Testis (tissue), 3 donors: ENCODE results near the gene RBM33. TPM values are rescaled to one million over a fixed set of nuclear protein-coding genes. Genes with fewer than 3 reads are reported as not detected.
"Not testable (repeated sequence)": the region's sequence is repeated elsewhere in the genome, so short reads cannot be mapped to it uniquely, and the experiment has no call there.

Source experiments
- DNase-seq: peaks from one replicate; pipeline ENCODE4 v3.0.0-alpha.2; 2019
- H3K27ac ChIP-seq, 2 donors: fragments of 200-600 bp; sonication (generic); one replicate each; pipeline ENCODE4 v1.5.1; 2019
- H3K27me3 ChIP-seq: fragments of 200-600 bp; sonication (generic); one replicate; pipeline ENCODE4 v1.5.1; 2019
- H3K36me3 ChIP-seq: fragments of 200-600 bp; sonication (generic); one replicate; pipeline ENCODE4 v1.5.1; 2017; ENCODE audit warnings: low read depth; ENCODE audit errors: missing control alignments
- H3K4me1 ChIP-seq: fragments of 200-600 bp; sonication (generic); one replicate; pipeline ENCODE4 v1.5.1; 2019
- H3K4me3 ChIP-seq, 2 donors: fragments of 200-600 bp; sonication (generic); one replicate each; pipeline ENCODE4 v1.5.1; 2017 to 2019
- H3K9me3 ChIP-seq: fragments of 200-600 bp; sonication (generic); one replicate; pipeline ENCODE4 v1.5.1; 2017
- POLR2A ChIP-seq: fragments of 450-650 bp; IDR thresholded peaks from one replicate; pipeline ENCODE4 v1.6.1; 2017; ENCODE audit warnings: antibody characterized with exemption, mild to moderate bottlenecking, moderate library complexity
- WGBS, 2 donors: methylation state at CpG; one replicate each; pipeline ENCODE4 v1.1.5; 2018; 5-methylcytosine and 5-hydroxymethylcytosine counted together
- intact Hi-C: fragments of 100-400 bp; cut with DNase I; formaldehyde crosslinking; loops from one replicate; pipeline ENCODE4 v1.15.1; 2023; ENCODE audit warnings: low total_unique reads
- polyA plus RNA-seq: library from polyadenylated mRNA; stranded (reverse); fragments of 350-450 nt; fragmentation: Illumina TruSeq; extraction: RNeasy Lipid Tissue Mini Kit (QIAGEN cat#74804); gene quantifications from one replicate; pipeline ENCODE4 v1.2.3, GENCODE V29; 2014; ENCODE audit warnings: low read depth, low replicate concordance; ENCODE audit not compliant: insufficient read depth
- total RNA-seq, 2 donors: library from RNA; depleted of rRNA; stranded (reverse); fragments of >200 nt; gene quantifications; one replicate each; pipeline ENCODE4 v1.2.3, GENCODE V29; 2016
- TF ChIP-seq, protein P1 (sequence below), 3 experiments: fragments of 450-650 bp in 2 of 3; fragments of 200-600 bp in 1 of 3; sonication (generic) in 1 of 3; IDR thresholded peaks; one replicate each; pipeline ENCODE4 v1.5.1; 2016 to 2019; ENCODE audit warnings: antibody characterized with exemption in 3 of 3, mild to moderate bottlenecking in 2 of 3, moderate library complexity in 1 of 3

RBM33 gene
- total and polyA plus RNA-seq, 3 donors from 2014 or later: 27.3 to 104 (median 93.4) TPM

DNA sequence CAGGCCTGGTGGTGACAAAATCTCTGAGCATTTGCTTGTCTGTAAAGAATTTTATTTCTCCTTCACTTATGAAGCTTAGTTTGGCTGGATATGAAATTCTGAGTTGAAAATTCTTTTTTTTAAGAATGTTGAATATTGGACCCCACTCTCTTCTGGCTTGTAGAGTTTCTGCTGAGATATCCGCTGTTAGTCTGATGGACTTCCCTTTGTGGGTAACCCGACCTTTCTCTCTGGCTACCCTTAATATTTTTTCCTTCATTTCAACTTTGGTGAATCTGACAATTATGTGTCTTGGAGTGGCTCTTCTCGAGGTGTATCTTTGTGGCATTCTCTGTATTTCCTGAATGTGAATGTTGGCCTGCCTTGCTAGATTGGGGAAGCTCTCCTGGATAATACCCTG is 46.2 kb downstream of the RBM33 start:
- H3K27ac ChIP-seq, H3K36me3 ChIP-seq, H3K9me3 ChIP-seq, H3K27me3 ChIP-seq, intact Hi-C loops, H3K4me1 ChIP-seq, DNase-seq, H3K4me3 ChIP-seq: not testable (repeated sequence)
- WGBS, 2 donors: 96 to 100% methylated on average over 1 to 3 of the region's 3 CpGs

DNA sequence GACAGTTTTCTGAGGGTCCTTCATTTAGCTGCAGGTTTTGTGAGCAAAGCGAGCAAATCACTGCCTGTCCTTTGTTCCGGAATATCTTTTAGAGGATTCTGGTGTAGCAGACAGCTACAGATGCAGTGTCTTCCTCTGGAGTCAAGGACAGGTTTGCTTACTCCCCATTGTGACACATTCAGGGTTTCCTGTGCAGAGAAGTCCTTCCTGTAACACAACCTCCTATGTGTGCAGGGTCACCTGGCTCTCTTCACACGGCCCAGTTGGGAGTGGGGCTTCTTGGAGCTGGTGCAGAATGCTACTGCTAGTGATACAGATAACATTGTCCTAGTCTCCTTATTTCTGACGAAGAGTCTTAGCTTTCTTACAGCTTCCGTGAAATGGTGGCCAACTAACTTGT is 47.9 kb downstream of the RBM33 start:
- Histone ChIP-seq H3K36me3 (no peaks in the 10 kb centered on the region), H3K9me3 (no peaks in the 10 kb centered on the region), H3K27ac (no peak overlapping the region), H3K4me1 (peaks cover 10% of the 10 kb centered on the region), H3K4me3 (no peak overlapping the region), H3K27me3 (no peaks in the 10 kb centered on the region)
- intact Hi-C loops: no loop called here
- WGBS, 2 donors: 53 to 60% methylated on average over 4 to 5 of the region's 5 CpGs
- DNase-seq: no peak
- no peak for TF ChIP-seq POLR2A
- TF ChIP-seq, protein P1, sequence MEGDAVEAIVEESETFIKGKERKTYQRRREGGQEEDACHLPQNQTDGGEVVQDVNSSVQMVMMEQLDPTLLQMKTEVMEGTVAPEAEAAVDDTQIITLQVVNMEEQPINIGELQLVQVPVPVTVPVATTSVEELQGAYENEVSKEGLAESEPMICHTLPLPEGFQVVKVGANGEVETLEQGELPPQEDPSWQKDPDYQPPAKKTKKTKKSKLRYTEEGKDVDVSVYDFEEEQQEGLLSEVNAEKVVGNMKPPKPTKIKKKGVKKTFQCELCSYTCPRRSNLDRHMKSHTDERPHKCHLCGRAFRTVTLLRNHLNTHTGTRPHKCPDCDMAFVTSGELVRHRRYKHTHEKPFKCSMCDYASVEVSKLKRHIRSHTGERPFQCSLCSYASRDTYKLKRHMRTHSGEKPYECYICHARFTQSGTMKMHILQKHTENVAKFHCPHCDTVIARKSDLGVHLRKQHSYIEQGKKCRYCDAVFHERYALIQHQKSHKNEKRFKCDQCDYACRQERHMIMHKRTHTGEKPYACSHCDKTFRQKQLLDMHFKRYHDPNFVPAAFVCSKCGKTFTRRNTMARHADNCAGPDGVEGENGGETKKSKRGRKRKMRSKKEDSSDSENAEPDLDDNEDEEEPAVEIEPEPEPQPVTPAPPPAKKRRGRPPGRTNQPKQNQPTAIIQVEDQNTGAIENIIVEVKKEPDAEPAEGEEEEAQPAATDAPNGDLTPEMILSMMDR (IDR thresholded peaks at IDR 0.05): no peak

DNA sequence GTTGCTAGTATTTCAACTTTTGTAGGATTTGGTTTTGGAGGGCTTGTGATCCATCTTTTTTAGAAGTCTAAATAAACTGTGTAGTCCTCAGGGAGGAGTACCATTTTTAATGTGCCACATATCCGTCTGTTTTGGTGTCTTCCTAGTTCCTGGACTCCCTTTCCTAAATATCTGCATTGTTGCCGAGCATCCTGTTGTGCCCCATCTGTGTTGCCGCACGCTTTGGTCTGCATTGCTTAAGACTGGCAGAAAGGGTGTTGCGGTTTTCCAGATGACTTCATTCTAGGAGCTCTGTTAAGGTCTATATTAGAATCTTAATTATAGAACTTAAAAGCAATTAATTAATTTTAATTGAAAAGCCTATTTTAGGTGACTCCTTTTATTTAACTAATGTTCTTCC is 49.4 kb downstream of the RBM33 start:
- DNase-seq: no peak
- H3K27me3 ChIP-seq: no peaks in the 10 kb centered on the region
- TF ChIP-seq, protein P1 (IDR thresholded peaks at IDR 0.05): no peak
- no peak for TF ChIP-seq POLR2A
- no peaks in the 10 kb centered on the region for H3K9me3 ChIP-seq
- H3K4me1 ChIP-seq: peaks cover 10% of the 10 kb centered on the region
- intact Hi-C loops: no loop called here
- H3K27ac ChIP-seq: no peak overlapping the region
- H3K4me3 ChIP-seq: no peak overlapping the region
- 88 to 94% methylated on average over 5 of the region's 5 CpGs for WGBS, 2 donors
- no peaks in the 10 kb centered on the region for H3K36me3 ChIP-seq

DNA sequence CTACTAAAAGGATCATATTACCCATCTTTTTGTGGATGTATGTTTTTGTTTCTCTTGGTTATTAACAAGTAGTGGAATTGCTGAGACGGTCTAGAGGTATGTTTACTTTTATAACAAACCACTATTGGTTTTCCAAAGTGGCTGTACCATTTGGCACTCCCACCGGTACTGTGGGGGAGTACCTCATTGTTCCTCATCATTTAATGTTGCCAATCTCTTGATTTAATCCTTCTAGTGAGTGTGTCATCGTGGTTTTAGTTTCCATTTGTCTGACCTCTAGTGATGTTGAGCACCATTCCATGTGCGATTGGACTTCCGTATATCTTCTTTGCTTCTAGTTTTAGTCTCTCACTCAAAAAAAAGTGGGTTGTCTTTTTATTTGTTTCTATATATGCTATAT is 50.4 kb downstream of the RBM33 start:
- no peaks in the 10 kb centered on the region for H3K9me3 ChIP-seq
- peaks cover 10% of the 10 kb centered on the region for H3K4me1 ChIP-seq
- no peaks in the 10 kb centered on the region for H3K27me3 ChIP-seq
- intact Hi-C loops: no loop called here
- DNase-seq: no peak
- 73 to 85% methylated on average over 5 of the region's 5 CpGs for whole genome bisulfite sequencing, 2 donors
- H3K36me3 ChIP-seq: no peaks in the 10 kb centered on the region
- TF ChIP-seq POLR2A: no peak
- TF ChIP-seq, protein P1 (IDR thresholded peaks at IDR 0.05): no peak
- no peak overlapping the region for H3K4me3 ChIP-seq
- no peak overlapping the region for H3K27ac ChIP-seq

DNA sequence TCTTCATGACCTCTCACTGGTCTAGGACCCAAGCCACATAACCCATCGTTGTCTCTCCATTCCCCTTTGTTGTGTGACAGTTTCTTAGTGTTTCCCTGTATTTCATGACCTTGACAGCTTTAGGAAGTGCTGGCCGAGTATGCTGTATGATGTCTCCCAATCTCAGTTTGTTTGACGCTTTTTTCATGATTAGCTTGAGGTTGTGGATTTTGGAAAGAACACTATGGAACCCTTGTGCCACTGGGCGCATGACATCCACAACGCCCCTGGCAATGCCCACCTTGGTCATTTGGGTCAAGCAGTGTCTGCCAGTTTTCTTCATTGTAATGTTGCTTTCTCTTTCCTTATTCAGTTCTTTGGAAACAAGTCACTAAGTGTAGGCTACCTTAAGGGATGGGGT is 52.3 kb downstream of the RBM33 start:
- no peaks in the 10 kb centered on the region for H3K9me3 ChIP-seq

More for the DNA sequence above, 52.3 kb downstream of the RBM33 start:
- H3K4me3 ChIP-seq: no peak overlapping the region
- DNase-seq: no peak
- intact Hi-C loops: no loop called here
- no peaks in the 10 kb centered on the region for H3K27me3 ChIP-seq
- H3K27ac ChIP-seq: no peak overlapping the region
- H3K36me3 ChIP-seq: no peaks in the 10 kb centered on the region
- no peak for TF ChIP-seq POLR2A
- TF ChIP-seq, protein P1 (IDR thresholded peaks at IDR 0.05): no peak
- peaks cover 10% of the 10 kb centered on the region for H3K4me1 ChIP-seq
- WGBS, 2 donors: 53 to 58% methylated on average over 5 of the region's 5 CpGs
